Activated T-cell treated with anti-CD3 and anti-CD28 coated beads, Interleukin-2, amount 50 U/mL, for 4 hours (primary cell): ENCODE results near the gene BOD1. TPM values are rescaled to one million over a fixed set of nuclear protein-coding genes. Genes with fewer than 3 reads are reported as not detected.

Experiments used
- ATAC-seq, 2 donors: fragments of 200-7000 bp; cut with Tn5 transposase; one replicate each; pipeline ENCODE4 v1.10.0; 2021
- DNase-seq: peaks from one replicate; pipeline ENCODE4 v3.0.0-alpha.2; 2020
- H3K27me3 Mint-ChIP-seq: one replicate; pipeline ENCODE4 v1.8.0; 2021; ENCODE audit warnings: low read depth, mixed read lengths
- H3K36me3 Mint-ChIP-seq: one replicate; pipeline ENCODE4 v1.8.0; 2022; ENCODE audit warnings: mixed read lengths; ENCODE audit not compliant: insufficient read depth
- H3K4me1 Mint-ChIP-seq: one replicate; pipeline ENCODE4 v1.8.0; 2021; ENCODE audit warnings: low read depth, mixed read lengths
- H3K4me3 Mint-ChIP-seq: one replicate; pipeline ENCODE4 v1.8.0; 2021; ENCODE audit warnings: mild to moderate bottlenecking, moderate library complexity, mixed read lengths
- H3K9me3 Mint-ChIP-seq: one replicate; pipeline ENCODE4 v1.8.0; 2021; ENCODE audit warnings: mixed read lengths
- total RNA-seq, 3 donors: library from RNA; stranded (reverse); gene quantifications; one replicate each; pipeline ENCODE4 v1.2.1, GENCODE V29; 2021

Gene BOD1
- total RNA-seq, 3 donors from 2014 or later, result 24.8 to 29.5 (median 26.8) TPM

GRCh38 chr5:173629628-173630027 lies 13.2 kb upstream of the BOD1 start:
- H3K9me3 Mint-ChIP-seq, result no peaks in the 10 kb centered on the region
- no peaks in the 10 kb centered on the region for H3K36me3 Mint-ChIP-seq
- ATAC-seq (peak in 1 of 2 donors; percentile 18), DNase-seq (no peak)
- H3K27me3 Mint-ChIP-seq, result no peaks in the 10 kb centered on the region
- no peaks in the 10 kb centered on the region for H3K4me1 Mint-ChIP-seq
- no peak overlapping the region for H3K4me3 Mint-ChIP-seq

- ATAC-seq, result no peak
- no peaks in the 10 kb centered on the region for H3K27me3 Mint-ChIP-seq
- no peaks in the 10 kb centered on the region for H3K9me3 Mint-ChIP-seq
- DNase-seq, result no peak
- H3K36me3 Mint-ChIP-seq, result no peaks in the 10 kb centered on the region
- no peak overlapping the region for H3K4me3 Mint-ChIP-seq
- H3K4me1 Mint-ChIP-seq, result no peaks in the 10 kb centered on the region
Observed at GRCh38 chr5:173628501-173628900, 12.1 kb upstream of the BOD1 start.

GRCh38 chr5:173627860-173628392 lies 11.5 kb upstream of the BOD1 start:
- DNase-seq (no peak), ATAC-seq (no peak)

GRCh38 chr5:173627271-173627670 lies 10.8 kb upstream of the BOD1 start:
- H3K9me3 Mint-ChIP-seq, result no peaks in the 10 kb centered on the region
- H3K27me3 Mint-ChIP-seq, result no peaks in the 10 kb centered on the region
- DNase-seq (no peak), ATAC-seq (no peak)
- H3K4me1 Mint-ChIP-seq, result no peaks in the 10 kb centered on the region
- H3K36me3 Mint-ChIP-seq, result no peaks in the 10 kb centered on the region
- H3K4me3 Mint-ChIP-seq, result no peak overlapping the region

More at GRCh38 chr5:173627860-173628392, 11.5 kb upstream of the BOD1 start:
- Mint-ChIP-seq H3K4me1 (no peaks in the 10 kb centered on the region), H3K27me3 (no peaks in the 10 kb centered on the region), H3K4me3 (no peak overlapping the region), H3K9me3 (no peaks in the 10 kb centered on the region), H3K36me3 (no peaks in the 10 kb centered on the region)

GRCh38 chr5:173626505-173626820 lies 10.0 kb upstream of the BOD1 start:
- DNase-seq, result no peak
- H3K4me1 Mint-ChIP-seq, result no peaks in the 10 kb centered on the region
- no peaks in the 10 kb centered on the region for H3K36me3 Mint-ChIP-seq
- ATAC-seq, result no peak
- no peaks in the 10 kb centered on the region for H3K9me3 Mint-ChIP-seq
- H3K4me3 Mint-ChIP-seq, result no peak overlapping the region
- no peaks in the 10 kb centered on the region for H3K27me3 Mint-ChIP-seq

- DNase-seq, result no peak
Observed at GRCh38 chr5:173625673-173626504, 9.4 kb upstream of the BOD1 start.

GRCh38 chr5:173625261-173625660 lies 8.8 kb upstream of the BOD1 start:
- DNase-seq (no peak), ATAC-seq (no peak)
- H3K27me3 Mint-ChIP-seq, result no peaks in the 10 kb centered on the region
- H3K9me3 Mint-ChIP-seq, result no peaks in the 10 kb centered on the region
- H3K4me3 Mint-ChIP-seq, result no peak overlapping the region
- no peaks in the 10 kb centered on the region for H3K4me1 Mint-ChIP-seq
- H3K36me3 Mint-ChIP-seq, result no peaks in the 10 kb centered on the region

More at GRCh38 chr5:173625673-173626504, 9.4 kb upstream of the BOD1 start:
- ATAC-seq, result no peak
- Mint-ChIP-seq H3K27me3 (no peaks in the 10 kb centered on the region), H3K4me1 (no peaks in the 10 kb centered on the region), H3K4me3 (no peak overlapping the region), H3K9me3 (no peaks in the 10 kb centered on the region), H3K36me3 (no peaks in the 10 kb centered on the region)

- Mint-ChIP-seq H3K36me3 (no peaks in the 10 kb centered on the region), H3K9me3 (no peaks in the 10 kb centered on the region), H3K4me3 (no peak overlapping the region), H3K4me1 (no peaks in the 10 kb centered on the region), H3K27me3 (no peaks in the 10 kb centered on the region)
- no peak for DNase-seq
- no peak for ATAC-seq
Observed at GRCh38 chr5:173624282-173624681, 7.8 kb upstream of the BOD1 start.

- ATAC-seq (no peak), DNase-seq (no peak)
- H3K4me1 Mint-ChIP-seq, result peaks cover 2% of the 10 kb centered on the region
- no peaks in the 10 kb centered on the region for H3K9me3 Mint-ChIP-seq
- H3K27me3 Mint-ChIP-seq, result no peaks in the 10 kb centered on the region
- H3K36me3 Mint-ChIP-seq, result no peaks in the 10 kb centered on the region
- no peak overlapping the region for H3K4me3 Mint-ChIP-seq
Observed at GRCh38 chr5:173623789-173624188, 7.3 kb upstream of the BOD1 start.

GRCh38 chr5:173623296-173623771 lies 6.9 kb upstream of the BOD1 start:
- Mint-ChIP-seq H3K36me3 (no peaks in the 10 kb centered on the region), H3K9me3 (no peaks in the 10 kb centered on the region), H3K4me3 (no peak overlapping the region), H3K27me3 (no peaks in the 10 kb centered on the region), H3K4me1 (peaks cover 2% of the 10 kb centered on the region)
- ATAC-seq, result no peak
- no peak for DNase-seq

GRCh38 chr5:173622183-173623047 lies 6.0 kb upstream of the BOD1 start:
- no peak overlapping the region for H3K4me3 Mint-ChIP-seq
- H3K27me3 Mint-ChIP-seq, result no peaks in the 10 kb centered on the region
- H3K4me1 Mint-ChIP-seq, result peaks cover 2% of the 10 kb centered on the region
- DNase-seq (no peak), ATAC-seq (no peak)
- no peaks in the 10 kb centered on the region for H3K9me3 Mint-ChIP-seq
- H3K36me3 Mint-ChIP-seq, result no peaks in the 10 kb centered on the region

- no peaks in the 10 kb centered on the region for H3K27me3 Mint-ChIP-seq
- H3K36me3 Mint-ChIP-seq, result no peaks in the 10 kb centered on the region
- peaks cover 10% of the 10 kb centered on the region for H3K4me1 Mint-ChIP-seq
- H3K9me3 Mint-ChIP-seq, result no peaks in the 10 kb centered on the region
- ATAC-seq (no peak), DNase-seq (no peak)
- H3K4me3 Mint-ChIP-seq, result no peak overlapping the region
Observed at GRCh38 chr5:173620784-173621183, 4.3 kb upstream of the BOD1 start.

GRCh38 chr5:173618927-173619519 lies 2.6 kb upstream of the BOD1 start:
- ATAC-seq (no peak), DNase-seq (peak; percentile 30)
- no peaks in the 10 kb centered on the region for H3K9me3 Mint-ChIP-seq
- H3K4me3 Mint-ChIP-seq, result no peak overlapping the region
- H3K4me1 Mint-ChIP-seq, result peaks cover 27% of the 10 kb centered on the region
- H3K27me3 Mint-ChIP-seq, result no peaks in the 10 kb centered on the region
- no peaks in the 10 kb centered on the region for H3K36me3 Mint-ChIP-seq

GRCh38 chr5:173615884-173616576 lies 420 bp downstream of the BOD1 start:
- peaks cover 11% of the 10 kb centered on the region for H3K36me3 Mint-ChIP-seq
- peaks cover 43% of the 10 kb centered on the region for H3K4me1 Mint-ChIP-seq
- DNase-seq, result peak; percentile 61
- H3K9me3 Mint-ChIP-seq, result no peaks in the 10 kb centered on the region
- H3K27me3 Mint-ChIP-seq, result no peaks in the 10 kb centered on the region
- peak overlapping the region; percentile 95 for H3K4me3 Mint-ChIP-seq
- ATAC-seq, result peak; percentile 72 to 77
